PC-9 (cell line): ENCODE measurements around the gene AQP3. TPM values are rescaled to one million over a fixed set of nuclear protein-coding genes. Genes with fewer than 3 reads are reported as not detected.

Source experiments
- BruUV-seq: library from RNA; stranded (reverse); fragments of 400-500 nt; replicated peaks from 2 replicates; lab custom pipeline; 2021; lab: Mats Ljungman, UMichigan
- CTCF ChIA-PET: fragments of 300-600 bp; sonication (Branson Sonifier 250); formaldehyde crosslinking; loops from one replicate; lab custom pipeline; 2022; ENCODE audit warnings: antibody characterized with exemption; lab: Charles Lee
- POLR2A ChIA-PET: fragments of 300-600 bp; sonication (Branson Sonifier 250); formaldehyde crosslinking; loops from one replicate; lab custom pipeline; 2022; ENCODE audit warnings: antibody characterized with exemption; ENCODE audit not compliant: unreplicated experiment; lab: Charles Lee
- DNase-seq, 2 experiments: peaks; one replicate each; pipeline versions ENCODE4 v3.0.0 to v3.0.0-alpha.2; 2015 to 2022; ENCODE audit warnings: mixed read lengths in 1 of 2
- H2AFZ ChIP-seq: fragments of 200-600 bp; sonication (generic); 2 replicates; pipeline ENCODE4 v1.8.1; 2017; ENCODE audit warnings: antibody characterized with exemption
- H3F3A ChIP-seq: fragments of 200-600 bp; sonication (generic); 2 replicates; pipeline ENCODE4 v1.8.1; 2017; ENCODE audit warnings: antibody characterized with exemption, mild to moderate bottlenecking, low read depth; ENCODE audit not compliant: insufficient read depth
- H3K27ac ChIP-seq: fragments of 200-600 bp; sonication (generic); 2 replicates; pipeline ENCODE4 v1.6.1; 2016; ENCODE audit warnings: mixed run types
- H3K27me3 ChIP-seq: fragments of 200-600 bp; sonication (generic); 2 replicates; pipeline ENCODE4 v1.6.1; 2016; ENCODE audit warnings: low read depth, mixed run types; ENCODE audit not compliant: insufficient read depth
- H3K36me3 ChIP-seq: fragments of 200-600 bp; sonication (generic); 2 replicates; pipeline ENCODE4 v1.6.1; 2016; ENCODE audit warnings: low read depth, mixed run types
- H3K4me1 ChIP-seq: fragments of 200-600 bp; sonication (generic); replicated peaks from 2 replicates; pipeline ENCODE4 v1.6.1; 2016; ENCODE audit warnings: mixed run types; ENCODE audit not compliant: insufficient read depth
- H3K4me2 ChIP-seq: fragments of 200-600 bp; sonication (generic); 2 replicates; pipeline ENCODE4 v1.6.1; 2017; ENCODE audit warnings: mixed run types
- H3K4me3 ChIP-seq: fragments of 200-600 bp; sonication (generic); 2 replicates; pipeline ENCODE4 v1.6.1; 2016; ENCODE audit warnings: mixed run types
- H3K79me2 ChIP-seq: fragments of 200-600 bp; sonication (generic); 2 replicates; pipeline ENCODE4 v1.6.1; 2017; ENCODE audit warnings: low read depth, mixed run types
- H3K9me2 ChIP-seq: fragments of 200-600 bp; sonication (generic); 2 replicates; pipeline ENCODE4 v1.8.1; 2017; ENCODE audit warnings: mild to moderate bottlenecking; ENCODE audit not compliant: insufficient read depth
- H3K9me3 ChIP-seq: fragments of 200-600 bp; sonication (generic); 2 replicates; pipeline ENCODE4 v1.8.1; 2016; ENCODE audit warnings: low read depth; ENCODE audit not compliant: insufficient read depth
- H4K20me1 ChIP-seq: fragments of 200-600 bp; sonication (generic); 2 replicates; pipeline ENCODE4 v1.8.1; 2017; ENCODE audit not compliant: insufficient read depth
- CTCF ChIP-seq: fragments of 200-600 bp; sonication (generic); conservative IDR thresholded peaks from 2 replicates; pipeline ENCODE4 v1.6.1; 2017; ENCODE audit warnings: mixed run types, antibody characterized with exemption, mild to moderate bottlenecking, moderate library complexity
- EZH2 ChIP-seq: fragments of 200-600 bp; sonication (generic); IDR thresholded peaks from 2 replicates; pipeline ENCODE4 v1.8.0; 2017; ENCODE audit warnings: antibody characterized with exemption, low read depth
- intact Hi-C: fragments of 100-400 bp; cut with micrococcal nuclease; formaldehyde crosslinking; loops from one replicate; pipeline ENCODE4 v1.10.0; 2022; ENCODE audit not compliant: unreplicated experiment
- total RNA-seq: library from RNA; stranded (reverse); gene quantifications from 2 replicates; pipeline ENCODE4 v1.2.3, GENCODE V29; 2021

The AQP3 gene
- total RNA-seq, 1 experiment from 2014 or later: 9.9 TPM

- Histone ChIP-seq H2AFZ (no peak overlapping the region), H3K36me3 (no peaks in the 10 kb centered on the region), H4K20me1 (no peaks in the 10 kb centered on the region), H3K27me3 (no peaks in the 10 kb centered on the region), H3K4me1 (peaks cover 45% of the 10 kb centered on the region), H3K4me2 (no peak overlapping the region), H3K9me3 (no peaks in the 10 kb centered on the region), H3F3A (peaks cover 22% of the 10 kb centered on the region; the same call in 1 of the 2 replicates), H3K4me3 (no peak overlapping the region), H3K27ac (no peak overlapping the region), H3K79me2 (no peaks in the 10 kb centered on the region), H3K9me2 (no peaks in the 10 kb centered on the region)
- intact Hi-C loops: no loop called here
- CTCF ChIA-PET: no interaction called here
- POLR2A ChIA-PET: no interaction called here
- TF ChIP-seq EZH2: no peak
- TF ChIP-seq CTCF: no peak
- DNase-seq: no peak
- BruUV-seq: no TSS peak
Observed at GRCh38 chr9:33435821-33436277, 11.5 kb downstream of the AQP3 start.

GRCh38 chr9:33434317-33435105 lies 12.9 kb downstream of the AQP3 start:
- no peak overlapping the region for H3K4me2 ChIP-seq
- no peaks in the 10 kb centered on the region for H3K36me3 ChIP-seq
- H3K4me3 ChIP-seq: no peak overlapping the region
- H3K4me1 ChIP-seq: peaks cover 36% of the 10 kb centered on the region
- H3K9me3 ChIP-seq: no peaks in the 10 kb centered on the region
- ChIA-PET POLR2A (no interaction called here), CTCF (interaction anchor here (0.6 kb wide), 1 partner anchor 60 kb away, joined by 4 read pairs; no protein-coding TSS in a partner anchor)
- no TSS peak for BruUV-seq
- H3F3A ChIP-seq: peaks cover 12% of the 10 kb centered on the region; the same call in 1 of the 2 replicates
- H3K79me2 ChIP-seq: no peaks in the 10 kb centered on the region
- DNase-seq: no peak
- no peak overlapping the region for H2AFZ ChIP-seq
- no peaks in the 10 kb centered on the region for H3K27me3 ChIP-seq
- H4K20me1 ChIP-seq: no peaks in the 10 kb centered on the region
- H3K9me2 ChIP-seq: no peaks in the 10 kb centered on the region
- no peak for TF ChIP-seq EZH2
- no peak for TF ChIP-seq CTCF
- intact Hi-C loops: no loop called here
- H3K27ac ChIP-seq: no peak overlapping the region

- no TSS peak for BruUV-seq
- Histone ChIP-seq H3K27ac (no peak overlapping the region), H4K20me1 (no peaks in the 10 kb centered on the region), H3K4me3 (no peak overlapping the region), H3K27me3 (no peaks in the 10 kb centered on the region), H2AFZ (no peak overlapping the region), H3F3A (peaks cover 10% of the 10 kb centered on the region; the same call in 1 of the 2 replicates), H3K9me2 (no peaks in the 10 kb centered on the region), H3K9me3 (no peaks in the 10 kb centered on the region), H3K79me2 (no peaks in the 10 kb centered on the region), H3K4me2 (no peak overlapping the region), H3K36me3 (no peaks in the 10 kb centered on the region), H3K4me1 (peaks cover 29% of the 10 kb centered on the region)
- no peak for DNase-seq
- intact Hi-C loops: no loop called here
- ChIA-PET CTCF (no interaction called here), POLR2A (no interaction called here)
- TF ChIP-seq EZH2 (no peak), CTCF (no peak)
Observed at GRCh38 chr9:33433871-33434270, 13.5 kb downstream of the AQP3 start.
